ENCODE data around the gene CDIPT. TPM values are rescaled to one million over a fixed set of nuclear protein-coding genes. Genes with fewer than 3 reads are reported as not detected.

The CDIPT gene
- total RNA-seq, 4 donors from 2014 or later: 83.4 to 122 (median 108) TPM

- TF ChIP-seq, protein P1, sequence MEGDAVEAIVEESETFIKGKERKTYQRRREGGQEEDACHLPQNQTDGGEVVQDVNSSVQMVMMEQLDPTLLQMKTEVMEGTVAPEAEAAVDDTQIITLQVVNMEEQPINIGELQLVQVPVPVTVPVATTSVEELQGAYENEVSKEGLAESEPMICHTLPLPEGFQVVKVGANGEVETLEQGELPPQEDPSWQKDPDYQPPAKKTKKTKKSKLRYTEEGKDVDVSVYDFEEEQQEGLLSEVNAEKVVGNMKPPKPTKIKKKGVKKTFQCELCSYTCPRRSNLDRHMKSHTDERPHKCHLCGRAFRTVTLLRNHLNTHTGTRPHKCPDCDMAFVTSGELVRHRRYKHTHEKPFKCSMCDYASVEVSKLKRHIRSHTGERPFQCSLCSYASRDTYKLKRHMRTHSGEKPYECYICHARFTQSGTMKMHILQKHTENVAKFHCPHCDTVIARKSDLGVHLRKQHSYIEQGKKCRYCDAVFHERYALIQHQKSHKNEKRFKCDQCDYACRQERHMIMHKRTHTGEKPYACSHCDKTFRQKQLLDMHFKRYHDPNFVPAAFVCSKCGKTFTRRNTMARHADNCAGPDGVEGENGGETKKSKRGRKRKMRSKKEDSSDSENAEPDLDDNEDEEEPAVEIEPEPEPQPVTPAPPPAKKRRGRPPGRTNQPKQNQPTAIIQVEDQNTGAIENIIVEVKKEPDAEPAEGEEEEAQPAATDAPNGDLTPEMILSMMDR (IDR thresholded peaks at IDR 0.05): no peak
- no peak for TF ChIP-seq POLR2A (IDR thresholded peaks at IDR 0.05)
- 1 to 3% methylated on average over 37 of the region's 37 CpGs for WGBS, 2 donors
- intact Hi-C loops (cut with DNase I; ENCODE audit: low total_unique reads): no loop called here
- peak in 1 of 2 donors; percentile 93 for DNase-seq (ENCODE audit: low spot score in 2 of 2)
- peak overlapping the region; percentile 84 for H3K4me3 ChIP-seq (ENCODE audit: low read depth, poor library complexity, severe bottlenecking)
Observed at GRCh38 chr16:29816694-29817441, 46.2 kb downstream of the CDIPT start.

DNA sequence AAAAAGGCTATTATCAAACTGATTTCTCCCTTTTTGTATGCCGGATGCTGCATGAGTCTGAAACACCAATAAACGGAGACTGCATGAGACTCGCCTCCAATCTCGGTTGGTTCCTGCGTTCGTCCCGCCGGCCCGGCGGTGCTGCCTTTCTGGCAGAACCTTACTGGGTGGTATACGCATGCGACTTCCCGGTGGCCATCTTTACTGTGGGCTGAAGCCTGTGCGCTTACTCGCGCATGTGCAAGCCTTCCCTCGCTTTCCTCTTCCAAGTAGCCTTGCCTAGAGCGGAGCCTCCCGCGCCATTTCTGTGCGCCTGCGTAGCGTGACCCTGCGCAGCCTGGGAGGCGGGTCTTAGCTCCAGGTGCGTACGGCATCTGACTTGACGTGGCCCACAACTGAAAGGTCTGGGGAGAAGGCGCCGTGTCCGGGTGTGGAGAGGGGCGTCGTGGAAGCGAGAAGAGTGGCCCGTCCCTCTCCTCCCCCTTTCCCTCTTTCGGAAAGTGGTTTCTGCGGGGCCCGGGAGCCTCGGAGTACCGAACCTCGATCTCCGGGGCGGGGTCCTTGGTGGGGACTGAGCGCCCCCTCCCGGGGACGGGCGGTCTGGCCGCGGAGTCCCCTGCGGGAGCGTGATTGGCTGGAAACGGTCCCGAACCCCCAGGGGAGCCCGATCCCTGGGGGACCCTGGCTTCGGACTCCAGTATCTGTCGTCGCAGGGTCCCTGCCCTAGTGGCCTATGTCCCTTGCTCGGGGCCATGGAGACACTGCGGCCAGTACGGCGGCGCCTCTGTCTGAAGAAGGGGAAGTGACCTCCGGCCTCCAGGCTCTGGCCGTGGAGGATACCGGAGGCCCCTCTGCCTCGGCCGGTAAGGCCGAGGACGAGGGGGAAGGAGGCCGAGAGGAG is 47.0 kb downstream of the CDIPT start, which contains the start of gene PAGR1:
Gene PAGR1, plus strand, starts transcription at position 360 of the 901 bp plus-strand sequence. Its CDS starts 374 bp downstream, at position 734.
- WGBS, 2 donors: 0% methylated on average over 42 to 66 of the region's 70 CpGs
- intact Hi-C loops (cut with DNase I; ENCODE audit: low total_unique reads): no loop called here
- TF ChIP-seq, protein P1 (IDR thresholded peaks at IDR 0.05): peak in 1 of 3 donors; percentile 79
- no peak for TF ChIP-seq POLR2A (IDR thresholded peaks at IDR 0.05)
- H3K4me3 ChIP-seq (ENCODE audit: low read depth, poor library complexity, severe bottlenecking): peak within 1 kb of the TSS; percentile 84
- DNase-seq (ENCODE audit: low spot score in 2 of 2): peak; percentile 99 to 100

DNA sequence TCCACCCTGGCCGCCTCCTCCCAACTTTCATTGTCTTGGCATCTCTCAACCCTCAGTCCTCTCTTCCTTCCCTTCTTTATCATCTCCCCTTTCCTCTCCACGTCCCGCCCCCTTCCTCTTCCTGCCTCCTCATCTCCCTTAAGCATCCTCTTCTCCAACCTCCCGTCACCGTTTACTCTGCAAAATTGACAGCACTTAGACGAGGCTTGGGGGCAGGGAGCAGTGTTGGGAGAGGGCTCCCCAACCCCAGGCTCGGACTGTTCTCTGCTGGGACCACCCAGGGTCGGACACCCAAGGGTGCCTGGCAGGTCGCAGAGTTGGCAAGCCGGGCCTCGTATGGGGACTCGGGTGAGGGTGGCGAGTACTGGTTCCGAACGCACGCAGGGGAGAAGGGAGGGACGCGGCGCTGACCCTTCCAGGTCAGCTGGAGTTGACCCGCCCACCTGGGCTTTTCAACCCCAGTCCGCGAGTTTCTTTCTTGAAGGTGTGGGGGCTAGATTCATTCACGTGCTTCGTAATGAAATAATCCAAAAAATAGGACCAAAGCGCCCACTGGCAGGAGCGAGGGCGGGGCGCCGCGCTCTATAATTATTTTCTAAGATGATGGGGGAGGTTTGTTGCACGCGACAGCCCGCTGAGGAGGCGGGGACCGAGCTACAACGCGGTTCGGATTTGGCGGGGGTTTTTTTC is 47.8 kb downstream of the CDIPT start:
- TF ChIP-seq, protein P1 (IDR thresholded peaks at IDR 0.05): no peak
- TF ChIP-seq POLR2A (IDR thresholded peaks at IDR 0.05): no peak
- intact Hi-C loops (cut with DNase I; ENCODE audit: low total_unique reads): no loop called here
- DNase-seq (ENCODE audit: low spot score in 2 of 2): peak in 1 of 2 donors; percentile 92
- WGBS, 2 donors: 4 to 8% methylated on average over 39 of the region's 39 CpGs
- no peak overlapping the region for H3K4me3 ChIP-seq (ENCODE audit: low read depth, poor library complexity, severe bottlenecking)

- WGBS, 2 donors: 84 to 87% methylated on average over 5 of the region's 5 CpGs
- no peak for DNase-seq (ENCODE audit: low spot score in 2 of 2)
- intact Hi-C loops (cut with DNase I; ENCODE audit: low total_unique reads): no loop called here
- TF ChIP-seq POLR2A (IDR thresholded peaks at IDR 0.05): no peak
- TF ChIP-seq, protein P1 (IDR thresholded peaks at IDR 0.05): no peak
- H3K4me3 ChIP-seq (ENCODE audit: low read depth, poor library complexity, severe bottlenecking): no peak overlapping the region
Observed at GRCh38 chr16:29814592-29814991, 48.4 kb downstream of the CDIPT start.

GRCh38 chr16:29813644-29814562 is 49.1 kb downstream of the CDIPT start:
- no peak for DNase-seq (ENCODE audit: low spot score in 2 of 2)
- WGBS, 2 donors: 79 to 81% methylated on average over 24 of the region's 24 CpGs
- H3K4me3 ChIP-seq (ENCODE audit: low read depth, poor library complexity, severe bottlenecking): no peak overlapping the region
- intact Hi-C loops (cut with DNase I; ENCODE audit: low total_unique reads): no loop called here
- no peak for TF ChIP-seq POLR2A (IDR thresholded peaks at IDR 0.05)
- TF ChIP-seq, protein P1 (IDR thresholded peaks at IDR 0.05): no peak
